Measurements from ENCODE around the gene SH2D7. TPM values are rescaled to one million over a fixed set of nuclear protein-coding genes. Genes with fewer than 3 reads are reported as not detected.

SH2D7 gene
- total RNA-seq, 1 experiment from 2014 or later, result 0.36 TPM

DNA sequence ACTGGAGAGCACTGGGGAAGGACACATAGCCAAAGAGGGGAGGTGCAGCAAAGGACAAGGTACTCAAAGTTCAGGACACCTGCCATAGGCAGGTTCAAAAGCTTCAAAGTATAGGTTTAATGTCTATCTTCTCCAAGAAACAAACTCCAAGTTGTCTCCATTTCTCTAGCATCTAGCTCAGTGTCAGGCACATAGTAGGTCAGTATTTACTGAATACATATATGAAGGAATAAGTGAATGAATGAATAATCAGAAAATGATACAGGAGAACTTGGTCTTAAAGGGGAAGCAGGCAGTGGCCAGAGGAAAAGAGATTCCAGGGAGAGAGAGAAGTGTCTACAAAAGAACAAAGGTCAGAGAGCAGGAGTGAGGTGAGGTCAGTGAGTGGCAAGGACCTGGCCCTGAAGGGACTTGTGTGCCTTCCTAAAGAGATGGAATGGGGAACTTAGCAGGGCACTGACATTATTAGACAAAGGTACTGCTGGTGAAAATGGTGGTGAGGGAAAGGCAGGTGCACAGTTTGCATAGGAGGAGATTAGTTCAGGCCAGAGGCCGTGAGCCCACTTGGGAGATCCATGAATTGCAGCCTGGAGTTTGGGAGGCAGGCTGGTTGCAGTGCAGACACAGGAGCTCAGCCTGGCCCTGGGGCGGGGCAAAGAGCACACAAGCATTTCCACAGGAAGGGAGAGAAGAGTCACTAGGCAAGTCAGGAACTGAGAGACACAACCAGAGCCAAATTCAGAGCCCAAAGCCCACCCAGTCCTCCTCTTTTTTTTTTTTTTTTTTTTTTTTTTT is 36.2 kb upstream of the SH2D7 start:
- Histone ChIP-seq H3K4me3 (no peak overlapping the region), H3K9me3 (replicated peaks) (no peaks in the 10 kb centered on the region), H3K4me1 (peaks cover 37% of the 10 kb centered on the region), H3K36me3 (peaks cover 32% of the 10 kb centered on the region), H3K27me3 (no peaks in the 10 kb centered on the region), H3K27ac (no peak overlapping the region; the same call in 1 of the 2 replicates)
- no peak for DNase-seq

DNA sequence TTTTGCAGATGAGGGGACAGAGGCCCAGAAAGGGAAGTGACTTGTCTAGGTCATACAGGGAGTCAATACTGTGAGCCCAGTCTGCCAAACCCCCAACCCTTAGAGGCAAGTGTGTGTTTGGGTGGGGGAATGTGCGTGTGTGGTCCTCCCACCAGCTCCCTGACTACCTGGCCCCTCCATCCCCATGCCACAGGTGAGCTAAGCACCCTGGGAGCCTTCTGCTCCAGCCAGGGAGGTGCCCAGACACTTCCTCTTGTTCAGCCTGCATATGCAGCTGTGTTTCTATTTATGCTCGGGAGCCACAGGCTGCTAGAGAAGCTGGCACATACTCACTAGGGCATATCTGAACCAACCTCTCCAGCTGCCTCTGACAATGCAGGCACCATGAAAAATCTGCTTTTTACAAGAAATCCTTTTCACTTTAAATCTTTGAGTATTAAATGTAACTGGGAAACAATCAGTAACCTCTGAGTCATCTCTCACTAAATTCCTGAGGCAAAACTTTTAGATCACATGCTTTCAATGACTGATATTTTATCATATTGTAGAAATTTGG is 35.6 kb upstream of the SH2D7 start:
- Histone ChIP-seq H3K4me3 (no peak overlapping the region), H3K27me3 (no peaks in the 10 kb centered on the region), H3K9me3 (replicated peaks) (no peaks in the 10 kb centered on the region), H3K4me1 (peaks cover 38% of the 10 kb centered on the region), H3K36me3 (peaks cover 26% of the 10 kb centered on the region), H3K27ac (peak overlapping the region; percentile 7; the same call in 1 of the 2 replicates)
- DNase-seq, result peak in 1 of 2 experiments; percentile 40

GRCh38 chr15:78057803-78058202 is 34.6 kb upstream of the SH2D7 start:
- Histone ChIP-seq H3K27ac (no peak overlapping the region), H3K36me3 (peaks cover 19% of the 10 kb centered on the region), H3K9me3 (replicated peaks) (no peaks in the 10 kb centered on the region), H3K4me3 (no peak overlapping the region), H3K4me1 (peaks cover 39% of the 10 kb centered on the region), H3K27me3 (no peaks in the 10 kb centered on the region)
- no peak for DNase-seq

DNA sequence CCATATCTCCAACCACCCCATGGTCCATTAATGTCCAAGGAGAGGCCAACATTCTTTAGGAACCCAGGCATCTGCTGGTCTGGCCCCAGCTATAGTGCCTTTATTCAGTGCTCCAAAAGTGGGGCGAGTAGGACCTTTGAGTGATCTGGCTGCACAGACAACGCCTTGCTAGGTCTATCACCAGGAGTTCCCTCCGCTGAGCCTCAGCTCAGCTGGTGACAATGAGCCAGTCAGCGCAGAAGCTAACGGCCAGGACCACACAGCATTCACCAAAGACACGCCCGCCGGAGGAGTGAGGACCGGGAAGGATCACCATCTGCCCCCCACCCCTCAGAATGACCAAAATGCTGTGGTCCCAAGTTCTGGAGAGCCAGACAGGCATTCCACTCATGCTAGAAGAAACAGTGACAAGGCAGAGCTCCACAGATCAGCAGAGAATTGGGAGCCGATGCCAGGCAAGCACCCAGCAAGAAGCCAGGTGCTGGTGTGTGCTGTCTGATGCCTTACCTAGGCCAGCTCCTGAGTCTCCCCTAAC is 33.9 kb upstream of the SH2D7 start:
- Histone ChIP-seq H3K36me3 (peaks cover 12% of the 10 kb centered on the region), H3K4me1 (peaks cover 39% of the 10 kb centered on the region), H3K4me3 (no peak overlapping the region), H3K27me3 (no peaks in the 10 kb centered on the region), H3K27ac (no peak overlapping the region), H3K9me3 (replicated peaks) (no peaks in the 10 kb centered on the region)
- no peak for DNase-seq

- Histone ChIP-seq H3K27me3 (no peaks in the 10 kb centered on the region), H3K9me3 (replicated peaks) (no peaks in the 10 kb centered on the region), H3K27ac (peak overlapping the region; percentile 28), H3K4me3 (no peak overlapping the region), H3K4me1 (peaks cover 43% of the 10 kb centered on the region), H3K36me3 (peaks cover 4% of the 10 kb centered on the region)
- peak; percentile 83 to 91 for DNase-seq
Observed at GRCh38 chr15:78059110-78059839, 33.1 kb upstream of the SH2D7 start.

GRCh38 chr15:78060232-78060631 is 32.1 kb upstream of the SH2D7 start:
- H3K36me3 ChIP-seq, result no peaks in the 10 kb centered on the region; the same call in 1 of the 2 replicates
- H3K9me3 ChIP-seq (replicated peaks), result no peaks in the 10 kb centered on the region
- DNase-seq, result no peak
- peaks cover 53% of the 10 kb centered on the region for H3K4me1 ChIP-seq
- no peaks in the 10 kb centered on the region for H3K27me3 ChIP-seq
- H3K27ac ChIP-seq, result peak overlapping the region; percentile 28; the same call in 1 of the 2 replicates
- no peak overlapping the region for H3K4me3 ChIP-seq

GRCh38 chr15:78061963-78062427 is 30.4 kb upstream of the SH2D7 start:
- H3K27me3 ChIP-seq, result no peaks in the 10 kb centered on the region
- peaks cover 64% of the 10 kb centered on the region for H3K4me1 ChIP-seq
- no peak overlapping the region for H3K27ac ChIP-seq
- no peaks in the 10 kb centered on the region for H3K9me3 ChIP-seq (replicated peaks)
- peak; percentile 38 to 61 for DNase-seq
- no peaks in the 10 kb centered on the region; the same call in 1 of the 2 replicates for H3K36me3 ChIP-seq
- H3K4me3 ChIP-seq, result no peak overlapping the region

GRCh38 chr15:78063217-78063616 is 29.1 kb upstream of the SH2D7 start:
- Histone ChIP-seq H3K27me3 (no peaks in the 10 kb centered on the region), H3K27ac (no peak overlapping the region), H3K36me3 (no peaks in the 10 kb centered on the region; the same call in 1 of the 2 replicates), H3K4me3 (no peak overlapping the region), H3K4me1 (peaks cover 67% of the 10 kb centered on the region), H3K9me3 (replicated peaks) (no peaks in the 10 kb centered on the region)
- no peak for DNase-seq

GRCh38 chr15:78063970-78064385 is 28.4 kb upstream of the SH2D7 start:
- peaks cover 69% of the 10 kb centered on the region for H3K4me1 ChIP-seq
- no peaks in the 10 kb centered on the region for H3K9me3 ChIP-seq (replicated peaks)
- no peaks in the 10 kb centered on the region for H3K27me3 ChIP-seq
- H3K36me3 ChIP-seq, result no peaks in the 10 kb centered on the region; the same call in 1 of the 2 replicates
- DNase-seq, result no peak
- H3K4me3 ChIP-seq, result no peak overlapping the region
- no peak overlapping the region for H3K27ac ChIP-seq

GRCh38 chr15:78064544-78064943 is 27.8 kb upstream of the SH2D7 start:
- Histone ChIP-seq H3K36me3 (no peaks in the 10 kb centered on the region), H3K4me1 (peaks cover 69% of the 10 kb centered on the region), H3K4me3 (no peak overlapping the region), H3K9me3 (replicated peaks) (no peaks in the 10 kb centered on the region), H3K27ac (peak overlapping the region; percentile 21), H3K27me3 (no peaks in the 10 kb centered on the region)
- DNase-seq, result no peak

- Histone ChIP-seq H3K36me3 (no peaks in the 10 kb centered on the region), H3K4me3 (no peak overlapping the region), H3K9me3 (replicated peaks) (no peaks in the 10 kb centered on the region), H3K27me3 (no peaks in the 10 kb centered on the region), H3K27ac (peak overlapping the region; percentile 21), H3K4me1 (peaks cover 69% of the 10 kb centered on the region)
- peak; percentile 89 to 92 for DNase-seq
Observed at GRCh38 chr15:78065284-78065872, 27.0 kb upstream of the SH2D7 start.

GRCh38 chr15:78065973-78066946 is 26.1 kb upstream of the SH2D7 start:
- peak overlapping the region; percentile 21 for H3K27ac ChIP-seq
- H3K27me3 ChIP-seq, result no peaks in the 10 kb centered on the region
- 0 out of 2 replicates have a peak, but pooled peaks cover 2% of the 10 kb centered on the region for H3K36me3 ChIP-seq
- DNase-seq, result no peak
- no peak overlapping the region for H3K4me3 ChIP-seq
- H3K4me1 ChIP-seq, result peaks cover 72% of the 10 kb centered on the region
- H3K9me3 ChIP-seq (replicated peaks), result no peaks in the 10 kb centered on the region

Measured in SJCRH30 (cell line).